Smooth muscle cell (in vitro differentiated cells): ENCODE measurements around the gene STN1. TPM values are rescaled to one million over a fixed set of nuclear protein-coding genes. Genes with fewer than 3 reads are reported as not detected.
A peak's percentile ranks its signal among the peaks of the same experiment; 100 is the strongest.

Experiments
- DNase-seq: peaks from one replicate; lab custom pipeline; 2025; ENCODE audit not compliant: unreplicated experiment; lab: John Stamatoyannopoulos, UW
- H2AFZ ChIP-seq: fragments of 200-600 bp; sonication (generic); 2 replicates; pipeline ENCODE4 v1.6.0; 2016; ENCODE audit warnings: antibody characterized with exemption, low read depth, mild to moderate bottlenecking
- H3F3A ChIP-seq: fragments of 200-600 bp; sonication (generic); 2 replicates; pipeline ENCODE4 v1.6.0; 2017; ENCODE audit warnings: antibody characterized with exemption, low read depth
- H3K27ac ChIP-seq: fragments of 200-600 bp; sonication (generic); 2 replicates; pipeline ENCODE4 v1.5.1; 2016; ENCODE audit warnings: low read depth, mild to moderate bottlenecking
- H3K27me3 ChIP-seq: fragments of 200-600 bp; sonication (generic); 2 replicates; pipeline ENCODE4 v1.6.1; 2016; ENCODE audit warnings: low read depth, mild to moderate bottlenecking
- H3K36me3 ChIP-seq: fragments of 200-600 bp; sonication (generic); 2 replicates; pipeline ENCODE4 v1.5.1; 2016; ENCODE audit warnings: low read depth
- H3K4me1 ChIP-seq: fragments of 200-600 bp; sonication (generic); 2 replicates; pipeline ENCODE4 v1.5.1; 2016; ENCODE audit warnings: low read depth
- H3K4me2 ChIP-seq: fragments of 200-600 bp; sonication (generic); 2 replicates; pipeline ENCODE4 v1.6.0; 2016; ENCODE audit warnings: mild to moderate bottlenecking
- H3K4me3 ChIP-seq: fragments of 200-600 bp; sonication (generic); 2 replicates; pipeline ENCODE4 v1.5.1; 2016; ENCODE audit warnings: mild to moderate bottlenecking
- H3K79me2 ChIP-seq: fragments of 200-600 bp; sonication (generic); 2 replicates; pipeline ENCODE4 v1.6.0; 2016; ENCODE audit warnings: low read depth, mild to moderate bottlenecking
- H3K9ac ChIP-seq: fragments of 200-600 bp; sonication (generic); 2 replicates; pipeline ENCODE4 v1.6.0; 2016; ENCODE audit warnings: low read depth
- H3K9me3 ChIP-seq: fragments of 200-600 bp; sonication (generic); replicated peaks from 2 replicates; pipeline ENCODE4 v1.5.1; 2016; ENCODE audit warnings: low read depth
- H4K20me1 ChIP-seq: fragments of 200-600 bp; sonication (generic); 2 replicates; pipeline ENCODE4 v1.6.0; 2016; ENCODE audit warnings: low read depth
- CTCF ChIP-seq: fragments of 200-600 bp; sonication (generic); IDR thresholded peaks from 2 replicates; pipeline ENCODE4 v1.5.1; 2017; ENCODE audit warnings: borderline replicate concordance, mild to moderate bottlenecking, antibody characterized with exemption; ENCODE audit not compliant: insufficient read depth, poor library complexity, severe bottlenecking
- WGBS: methylation state at CpG from one replicate; pipeline ENCODE4 v1.1.7; 2016; ENCODE audit warnings: low lambda C conversion rate; 5-methylcytosine and 5-hydroxymethylcytosine counted together
- polyA plus RNA-seq: library from polyadenylated mRNA; unstranded; fragments of >200 nt; fragmentation: Nextera tagmentation; extraction: Ambion mirVana; gene quantifications from 2 replicates; pipeline ENCODE4 v1.2.1, GENCODE V29; 2016
- total RNA-seq: library from RNA; depleted of rRNA; stranded (reverse); fragments of >200 nt; gene quantifications from 2 replicates; pipeline ENCODE4 v1.2.3, GENCODE V29; 2014

The STN1 gene
- total and polyA plus RNA-seq, 2 experiments from 2014 or later = 34.9 to 38.6 TPM

GRCh38 chr10:103895411-103896186, 22.4 kb downstream of the STN1 start:
- H3K9me3 ChIP-seq = no peaks in the 10 kb centered on the region
- peaks cover 8% of the 10 kb centered on the region for H3K36me3 ChIP-seq
- H3K4me2 ChIP-seq = no peak overlapping the region
- no peak overlapping the region for H2AFZ ChIP-seq
- H3K27me3 ChIP-seq = no peaks in the 10 kb centered on the region
- no peaks in the 10 kb centered on the region for H3K79me2 ChIP-seq
- H3F3A ChIP-seq = no peaks in the 10 kb centered on the region
- TF ChIP-seq CTCF = no peak
- H3K4me3 ChIP-seq = no peak overlapping the region
- H4K20me1 ChIP-seq = no peaks in the 10 kb centered on the region
- H3K4me1 ChIP-seq = peaks cover 10% of the 10 kb centered on the region
- WGBS = 82% methylated on average over 9 of the region's 9 CpGs
- no peak overlapping the region for H3K27ac ChIP-seq
- DNase-seq = no peak
- peak overlapping the region; percentile 3 for H3K9ac ChIP-seq

GRCh38 chr10:103894441-103894864, 23.5 kb downstream of the STN1 start:
- no peaks in the 10 kb centered on the region for H3K9me3 ChIP-seq
- WGBS = 29% methylated on average over 4 of the region's 4 CpGs
- H2AFZ ChIP-seq = no peak overlapping the region
- H3F3A ChIP-seq = no peaks in the 10 kb centered on the region
- no peak overlapping the region for H3K4me2 ChIP-seq
- no peaks in the 10 kb centered on the region for H3K79me2 ChIP-seq
- no peak overlapping the region for H3K9ac ChIP-seq
- peaks cover 8% of the 10 kb centered on the region for H3K36me3 ChIP-seq
- H4K20me1 ChIP-seq = no peaks in the 10 kb centered on the region
- no peak for TF ChIP-seq CTCF
- DNase-seq = no peak
- peak overlapping the region; percentile 54 for H3K27ac ChIP-seq
- H3K27me3 ChIP-seq = no peaks in the 10 kb centered on the region
- peaks cover 2% of the 10 kb centered on the region for H3K4me1 ChIP-seq
- H3K4me3 ChIP-seq = no peak overlapping the region

GRCh38 chr10:103893817-103894216, 24.2 kb downstream of the STN1 start:
- no peak for DNase-seq
- Histone ChIP-seq H3K27ac (peak overlapping the region; percentile 54), H4K20me1 (no peaks in the 10 kb centered on the region), H3K36me3 (peaks cover 8% of the 10 kb centered on the region), H3K4me1 (no peaks in the 10 kb centered on the region), H3K79me2 (no peaks in the 10 kb centered on the region), H3K9me3 (no peaks in the 10 kb centered on the region), H3K4me2 (no peak overlapping the region), H2AFZ (no peak overlapping the region), H3F3A (peaks cover 6% of the 10 kb centered on the region), H3K9ac (no peak overlapping the region), H3K27me3 (no peaks in the 10 kb centered on the region), H3K4me3 (no peak overlapping the region)
- WGBS = 76% methylated on average over 2 of the region's 2 CpGs
- TF ChIP-seq CTCF = no peak

- H2AFZ ChIP-seq = no peak overlapping the region
- DNase-seq = no peak
- no peak overlapping the region for H3K4me2 ChIP-seq
- no peaks in the 10 kb centered on the region for H3K27me3 ChIP-seq
- peaks cover 2% of the 10 kb centered on the region for H3K36me3 ChIP-seq
- H3K9ac ChIP-seq = no peak overlapping the region
- H3K9me3 ChIP-seq = no peaks in the 10 kb centered on the region
- no peaks in the 10 kb centered on the region for H3K4me1 ChIP-seq
- no peak for TF ChIP-seq CTCF
- no peaks in the 10 kb centered on the region for H4K20me1 ChIP-seq
- H3F3A ChIP-seq = peaks cover 6% of the 10 kb centered on the region
- no peak overlapping the region for H3K27ac ChIP-seq
- H3K4me3 ChIP-seq = no peak overlapping the region
- 79% methylated on average over 3 of the region's 3 CpGs for WGBS
- no peaks in the 10 kb centered on the region for H3K79me2 ChIP-seq
Observed at GRCh38 chr10:103892181-103892580, 25.8 kb downstream of the STN1 start.
